Activated T-cell treated with anti-CD3 and anti-CD28 coated beads for 4 hours (primary cell): ENCODE measurements around the gene TOPAZ1.

Experiments
- DNase-seq: peaks from one replicate; pipeline ENCODE4 v3.0.0-alpha.2; 2020

The TOPAZ1 gene

GRCh38 chr3:44241706-44242105 lies at the start of gene TOPAZ1:
Gene TOPAZ1 (plus strand): TSS chr3:44241886. CDS start chr3:44242054, 168 bp downstream.
- DNase-seq, result no peak

- DNase-seq, result peak; percentile 65
Observed at GRCh38 chr3:44198284-44199269, 43.1 kb upstream of the TOPAZ1 start.

- DNase-seq, result no peak
Observed at GRCh38 chr3:44206261-44206660, 35.4 kb upstream of the TOPAZ1 start.

GRCh38 chr3:44206862-44207652 lies 34.6 kb upstream of the TOPAZ1 start:
- DNase-seq, result no peak

GRCh38 chr3:44208086-44208485 lies 33.6 kb upstream of the TOPAZ1 start:
- DNase-seq, result no peak

GRCh38 chr3:44208568-44208967 lies 33.1 kb upstream of the TOPAZ1 start:
- DNase-seq, result no peak

- no peak for DNase-seq
Observed at GRCh38 chr3:44210967-44211366, 30.7 kb upstream of the TOPAZ1 start.

GRCh38 chr3:44222337-44222736 lies 19.3 kb upstream of the TOPAZ1 start:
- no peak for DNase-seq

- DNase-seq, result no peak
Observed at GRCh38 chr3:44223299-44223698, 18.4 kb upstream of the TOPAZ1 start.

- no peak for DNase-seq
Observed at GRCh38 chr3:44224131-44224530, 17.6 kb upstream of the TOPAZ1 start.

- no peak for DNase-seq
Observed at GRCh38 chr3:44226573-44226972, 15.1 kb upstream of the TOPAZ1 start.

- DNase-seq, result no peak
Observed at GRCh38 chr3:44227632-44228031, 14.1 kb upstream of the TOPAZ1 start.

GRCh38 chr3:44228900-44229299 lies 12.8 kb upstream of the TOPAZ1 start:
- DNase-seq, result no peak

GRCh38 chr3:44232407-44232806 lies 9.3 kb upstream of the TOPAZ1 start:
- DNase-seq, result no peak

GRCh38 chr3:44234648-44235268 lies 6.9 kb upstream of the TOPAZ1 start:
- no peak for DNase-seq

GRCh38 chr3:44235604-44236484 lies 5.8 kb upstream of the TOPAZ1 start:
- DNase-seq, result peak; percentile 50

- no peak for DNase-seq
Observed at GRCh38 chr3:44236485-44236908, 5.2 kb upstream of the TOPAZ1 start.

GRCh38 chr3:44237161-44237560 lies 4.5 kb upstream of the TOPAZ1 start:
- no peak for DNase-seq

GRCh38 chr3:44237665-44238064 lies 4.0 kb upstream of the TOPAZ1 start:
- no peak for DNase-seq

GRCh38 chr3:44238889-44239288 lies 2.8 kb upstream of the TOPAZ1 start:
- no peak for DNase-seq

- no peak for DNase-seq
Observed at GRCh38 chr3:44240061-44240460, 1.6 kb upstream of the TOPAZ1 start.

- DNase-seq, result no peak
Observed at GRCh38 chr3:44242721-44243120, 1.0 kb downstream of the TOPAZ1 start.
